GM18526 (cell line): ENCODE results near the gene SMOC2.

Source experiments
- POLR2A ChIP-seq: IDR thresholded peaks from 3 replicates; pipeline ENCODE4 v1.6.1; 2011; ENCODE audit not compliant: insufficient read length; ENCODE audit errors: extremely low read depth

SMOC2 gene

GRCh38 chr6:168428863-168429262 lies 12.1 kb upstream of the SMOC2 start:
- no peak for TF ChIP-seq POLR2A

DNA sequence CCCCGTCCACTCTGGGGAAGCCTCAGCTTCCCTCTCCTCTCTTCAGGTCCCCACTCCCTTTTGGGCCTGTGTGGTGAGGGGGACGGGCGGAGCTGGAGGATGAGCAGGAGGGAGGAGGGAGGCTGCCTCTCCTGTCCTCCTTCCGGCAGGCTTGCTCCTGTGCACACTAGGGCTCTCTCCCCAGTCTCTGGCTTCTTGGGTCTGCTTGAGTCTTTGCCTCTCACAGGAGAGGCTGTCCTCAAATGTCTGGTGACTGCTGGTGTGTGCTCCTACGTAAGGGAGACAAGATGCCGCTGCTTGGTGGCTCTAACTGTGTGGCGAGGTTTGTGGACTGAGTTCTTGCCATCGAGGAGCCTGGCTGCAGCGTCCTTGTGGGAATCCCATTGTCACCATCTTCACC lies 8.8 kb upstream of the SMOC2 start:
- no peak for TF ChIP-seq POLR2A

- TF ChIP-seq POLR2A, result no peak
These were observed 7.1 kb upstream of the SMOC2 start for GRCh38 chr6:168433898-168434297.

- no peak for TF ChIP-seq POLR2A
These were observed 6.5 kb upstream of the SMOC2 start for GRCh38 chr6:168434505-168434904.

DNA sequence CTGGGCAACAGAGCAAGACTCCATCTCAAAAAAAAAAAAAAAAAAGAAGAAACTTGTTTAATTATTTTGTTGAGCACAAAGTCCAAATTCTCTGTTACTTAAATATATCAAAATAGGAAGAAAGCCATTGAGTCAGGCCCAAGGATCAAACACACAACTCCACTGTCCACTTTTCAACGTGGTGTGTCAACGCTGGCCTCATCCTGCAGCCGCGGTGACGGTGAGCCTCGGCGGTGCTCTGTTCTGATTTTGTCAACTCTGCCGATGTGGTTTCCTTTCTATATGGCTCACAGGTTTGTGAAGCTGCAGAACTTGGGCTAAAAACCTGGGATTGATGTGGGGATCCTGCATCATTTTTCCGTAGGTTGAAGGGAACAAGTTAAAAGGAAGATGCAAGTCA lies 3.2 kb upstream of the SMOC2 start:
- no peak for TF ChIP-seq POLR2A

GRCh38 chr6:168438783-168439520 lies 2.0 kb upstream of the SMOC2 start:
- no peak for TF ChIP-seq POLR2A

- TF ChIP-seq POLR2A, result no peak
These were observed 1.1 kb upstream of the SMOC2 start for GRCh38 chr6:168439794-168440450.

DNA sequence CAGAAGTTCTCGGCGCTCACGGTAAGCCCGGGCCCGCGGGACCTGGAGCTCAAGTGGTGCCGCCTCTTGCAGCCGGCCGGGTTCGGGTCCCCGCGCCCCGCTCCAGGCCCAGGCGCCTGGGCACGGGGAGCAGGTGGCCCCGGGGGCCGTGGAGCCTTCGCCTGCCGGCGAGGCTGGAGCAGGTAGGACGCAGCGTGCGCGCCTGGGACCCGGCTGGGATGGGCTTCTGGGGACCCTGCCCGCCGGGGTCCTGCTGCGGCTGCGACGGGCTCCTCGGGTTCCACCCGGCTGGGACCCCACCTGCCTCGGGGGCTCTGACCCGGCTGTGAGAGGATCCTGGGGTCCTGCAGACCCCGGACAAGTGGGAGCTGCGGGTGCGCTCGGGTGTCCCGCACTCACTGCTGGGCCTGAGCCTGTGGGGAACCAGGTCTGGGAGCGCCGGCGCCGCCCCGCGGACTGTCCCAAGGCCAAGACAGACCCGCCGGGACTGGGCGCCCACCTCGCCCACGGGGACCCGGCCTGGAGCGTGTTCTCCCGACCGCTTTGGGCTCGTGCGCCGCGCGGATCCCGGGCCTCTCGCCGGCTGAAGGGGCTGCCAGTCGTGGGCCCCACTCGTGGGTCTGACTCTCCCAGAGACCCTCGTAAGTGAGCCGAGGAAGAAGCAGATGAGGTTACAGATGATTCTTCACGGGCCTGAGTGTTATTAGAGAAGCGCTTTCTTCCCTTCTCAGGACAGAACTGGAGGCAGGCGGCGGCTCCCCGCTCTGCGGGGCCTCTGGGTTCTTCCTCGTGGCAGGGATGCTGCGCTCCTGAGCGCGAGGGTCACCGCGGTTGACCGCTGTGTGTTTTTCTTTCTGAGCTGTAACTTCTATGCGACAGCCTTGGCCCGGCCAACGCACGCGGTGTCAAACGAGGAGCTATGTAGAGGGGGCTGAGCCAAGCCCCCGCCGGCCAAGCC lies 729 bp downstream of the SMOC2 start:
- no peak for TF ChIP-seq POLR2A

DNA sequence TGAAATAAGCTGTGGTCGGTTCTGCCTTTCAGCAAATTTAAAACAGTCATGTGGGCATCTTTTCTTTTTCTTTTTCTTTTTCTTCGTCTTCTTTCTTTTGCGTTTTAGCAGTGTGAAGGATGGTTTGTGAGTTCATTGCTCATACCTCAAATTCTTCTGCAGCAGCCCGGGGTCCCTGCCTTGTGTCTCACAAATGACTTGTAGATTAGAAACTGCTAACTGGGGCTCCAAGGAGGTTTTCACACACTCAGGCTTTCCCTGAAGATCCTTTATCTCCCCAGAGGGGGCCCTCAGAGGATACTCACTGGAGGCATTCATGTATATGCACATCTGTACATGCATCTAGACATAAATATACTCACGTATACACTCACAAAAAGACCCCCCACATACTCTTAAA lies 1.7 kb downstream of the SMOC2 start:
- TF ChIP-seq POLR2A, result no peak

DNA sequence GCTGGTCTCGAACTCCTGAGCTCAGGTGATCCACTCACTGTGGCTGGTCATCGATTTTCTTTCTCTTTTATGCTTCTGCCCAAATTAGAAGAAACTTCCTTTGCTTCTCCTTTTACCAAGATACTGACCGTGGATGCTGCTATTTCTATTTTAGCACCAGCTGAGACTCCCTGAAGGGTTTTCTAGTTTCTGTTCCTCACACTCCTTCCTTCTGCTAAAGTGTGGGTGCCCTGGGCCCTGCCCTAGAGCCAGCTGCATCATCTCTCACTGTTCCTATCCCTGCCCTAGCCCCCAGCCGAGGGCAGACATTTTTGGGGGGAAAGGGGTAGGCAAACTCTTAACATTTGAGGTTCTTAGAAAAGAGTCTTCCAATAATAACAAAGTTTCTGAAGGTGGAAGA lies 6.3 kb downstream of the SMOC2 start:
- TF ChIP-seq POLR2A, result no peak

- TF ChIP-seq POLR2A, result no peak
These were observed 6.7 kb downstream of the SMOC2 start for GRCh38 chr6:168447700-168448099.

- TF ChIP-seq POLR2A, result no peak
These were observed 7.4 kb downstream of the SMOC2 start for GRCh38 chr6:168448243-168448855.

GRCh38 chr6:168450917-168451316 lies 9.9 kb downstream of the SMOC2 start:
- TF ChIP-seq POLR2A, result no peak

- TF ChIP-seq POLR2A, result no peak
These were observed 11.0 kb downstream of the SMOC2 start for GRCh38 chr6:168451805-168452517.
